ENCODE measurements around the gene BHLHE40. TPM values are rescaled to one million over a fixed set of nuclear protein-coding genes. Genes with fewer than 3 reads are reported as not detected.

Gene BHLHE40
- total and polyA plus RNA-seq, 2 of the 4 experiments (the other 2 are of a cell fraction), result 22.8 to 31.8 TPM

DNA sequence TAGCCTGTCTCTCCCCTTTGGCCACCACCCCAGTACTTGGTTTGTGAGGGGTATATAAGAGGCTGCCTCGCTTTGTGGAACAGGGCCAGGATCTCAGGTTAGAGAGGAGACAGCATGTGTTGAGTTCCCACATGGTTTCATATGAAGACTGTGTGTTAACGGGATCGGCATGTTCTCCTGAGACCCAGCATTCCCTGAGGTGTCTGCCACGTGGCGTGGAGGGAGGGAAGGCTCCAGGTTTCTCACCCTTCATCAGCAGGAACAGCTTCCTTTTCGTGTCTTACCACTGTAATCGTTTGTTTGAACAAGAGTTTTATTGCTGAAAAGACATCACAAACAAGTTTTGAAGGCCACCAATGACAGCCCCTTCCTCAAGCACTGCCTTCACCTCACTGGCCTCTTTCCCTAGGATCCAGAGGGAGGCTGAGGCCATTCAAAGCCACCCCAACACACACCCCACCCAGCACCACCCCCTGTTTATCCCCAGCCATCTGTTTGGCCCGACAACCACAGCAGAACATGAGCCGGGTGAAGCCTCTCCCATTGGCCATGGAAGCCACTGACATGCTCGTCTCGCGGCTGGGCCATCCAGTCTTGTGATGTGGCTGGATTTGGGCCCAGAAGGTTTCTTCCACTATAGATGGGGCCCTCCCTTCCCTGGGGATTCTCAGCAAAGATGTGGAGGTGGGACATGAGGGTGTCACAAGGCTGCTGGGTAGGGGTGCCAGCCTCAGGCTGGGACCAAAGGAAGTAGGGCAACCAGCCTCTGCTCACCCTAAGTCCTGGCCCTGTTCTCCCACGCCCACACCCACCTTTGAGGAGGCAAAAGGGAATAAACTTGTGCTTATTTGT, 10.0 kb downstream of the BHLHE40 start (continued):
- TF ChIP-seq, protein P1, sequence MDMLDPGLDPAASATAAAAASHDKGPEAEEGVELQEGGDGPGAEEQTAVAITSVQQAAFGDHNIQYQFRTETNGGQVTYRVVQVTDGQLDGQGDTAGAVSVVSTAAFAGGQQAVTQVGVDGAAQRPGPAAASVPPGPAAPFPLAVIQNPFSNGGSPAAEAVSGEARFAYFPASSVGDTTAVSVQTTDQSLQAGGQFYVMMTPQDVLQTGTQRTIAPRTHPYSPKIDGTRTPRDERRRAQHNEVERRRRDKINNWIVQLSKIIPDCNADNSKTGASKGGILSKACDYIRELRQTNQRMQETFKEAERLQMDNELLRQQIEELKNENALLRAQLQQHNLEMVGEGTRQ (IDR thresholded peaks at IDR 0.05; ENCODE audit: low read depth, low read length), result no peak

GRCh38 chr3:4990069-4990468, 10.8 kb downstream of the BHLHE40 start:
- Histone ChIP-seq H3K36me3 (ENCODE audit: control insufficient read depth, insufficient read depth, low read length) (no peaks in the 10 kb centered on the region), H2BK20ac (ENCODE audit: low read depth, low read length) (no peak overlapping the region)
- CTCF ChIA-PET, result no interaction called here

More at GRCh38 chr3:4990069-4990468, 10.8 kb downstream of the BHLHE40 start:
- Histone ChIP-seq H4K8ac (ENCODE audit: low read depth in 2 of 2, low read length in 2 of 2) (no peak overlapping the region), H3K23ac (ENCODE audit: low read depth, low read length) (no peak overlapping the region), H2AK5ac (ENCODE audit: low read depth, low read length) (no peak overlapping the region), H3K18ac (ENCODE audit: low read depth, low read length) (no peak overlapping the region), H2AFZ (replicated peaks; ENCODE audit: low read length, poor library complexity) (no peak overlapping the region), H3K4me2 (ENCODE audit: low read depth, low read length) (no peak overlapping the region), H4K5ac (ENCODE audit: low read depth, low read length) (no peak overlapping the region), H3K14ac (replicated peaks; ENCODE audit: low read depth, low read length) (no peak overlapping the region), H4K20me1 (ENCODE audit: insufficient read depth, low read length) (no peaks in the 10 kb centered on the region; the same call in 1 of the 2 replicates), H3K79me1 (ENCODE audit: low read depth in 1 of 2, low read length in 2 of 2) (peaks cover 0 to 8% of the 10 kb centered on the region in 2 experiments; a peak in 1 of 4 replicates), H2BK120ac (ENCODE audit: low read depth, low read length) (no peak overlapping the region), H2BK5ac (ENCODE audit: low read depth, low read length, poor library complexity, severe bottlenecking) (no peak overlapping the region), H3K9me3 (ENCODE audit: control insufficient read depth, insufficient read depth, low read length) (no peaks in the 10 kb centered on the region), H2BK15ac (ENCODE audit: low read depth, low read length) (no peak overlapping the region), H3K9me1 (ENCODE audit: insufficient read depth, low read length) (peaks cover 16% of the 10 kb centered on the region), H3K56ac (ENCODE audit: extremely low read depth, insufficient read depth, low read length) (no peak overlapping the region), H4K91ac (ENCODE audit: insufficient read depth, low read depth, low read length) (no peak overlapping the region), H3K27ac (ENCODE audit: insufficient read depth, low read length) (no peak overlapping the region), H3K27me3 (ENCODE audit: control insufficient read depth, insufficient read depth, low read length) (no peaks in the 10 kb centered on the region), H3K4ac (ENCODE audit: low read depth, low read length) (no peak overlapping the region), H3K9ac (ENCODE audit: low read depth, low read length) (no peak overlapping the region), H3K4me3 (ENCODE audit: insufficient read depth, low read depth, low read length) (no peak overlapping the region), H2AK9ac (replicated peaks; ENCODE audit: low read depth, low read length, poor library complexity) (no peak overlapping the region), H3K4me1 (ENCODE audit: control insufficient read depth, insufficient read depth, low read length) (peaks cover 28% of the 10 kb centered on the region)
- in situ Hi-C loops (cut with MboI; ENCODE audit: low sequenced_read_pairs), result no loop called here
- intact Hi-C loops (cut with micrococcal nuclease), result no loop called here
- ATAC-seq (ENCODE audit: low read depth), result no peak
- WGBS, 2 experiments (ENCODE audit: extremely low coverage in 2 of 2, insufficient read length in 1 of 2), result no CpG with 5 or more reads among the region's 3 CpGs
- no TSS peak for BruUV-seq (replicated peaks)
- dilution Hi-C loops (cut with HindIII; ENCODE audit: low sequenced_read_pairs, unreplicated experiment), result no loop called here
- POLR2A ChIA-PET (ENCODE audit: unreplicated experiment), result no interaction called here
- DNase-seq, result no peak
- TF ChIP-seq CEBPB (IDR thresholded peaks at IDR 0.05; ENCODE audit: low read depth, low read length) (peak; percentile 23; the same call in 1 of the 2 replicates), SMC3 (IDR thresholded peaks at IDR 0.05; ENCODE audit: low read depth, low read length) (no peak)

Data from IMR-90 (cell line).